NCI-H2196 treated with DMSO at 0.1 percent for 48 hours (cell line): ENCODE data around the gene STXBP6.

Experiments used
- DNase-seq: peaks from one replicate; lab custom pipeline; 2025; ENCODE audit not compliant: unreplicated experiment; lab: John Stamatoyannopoulos, UW

The STXBP6 gene

GRCh38 chr14:25052921-25053320 is 3.0 kb upstream of the STXBP6 start:
- no peak for DNase-seq

- no peak for DNase-seq
Observed at GRCh38 chr14:25052385-25052784, 2.4 kb upstream of the STXBP6 start.

DNA sequence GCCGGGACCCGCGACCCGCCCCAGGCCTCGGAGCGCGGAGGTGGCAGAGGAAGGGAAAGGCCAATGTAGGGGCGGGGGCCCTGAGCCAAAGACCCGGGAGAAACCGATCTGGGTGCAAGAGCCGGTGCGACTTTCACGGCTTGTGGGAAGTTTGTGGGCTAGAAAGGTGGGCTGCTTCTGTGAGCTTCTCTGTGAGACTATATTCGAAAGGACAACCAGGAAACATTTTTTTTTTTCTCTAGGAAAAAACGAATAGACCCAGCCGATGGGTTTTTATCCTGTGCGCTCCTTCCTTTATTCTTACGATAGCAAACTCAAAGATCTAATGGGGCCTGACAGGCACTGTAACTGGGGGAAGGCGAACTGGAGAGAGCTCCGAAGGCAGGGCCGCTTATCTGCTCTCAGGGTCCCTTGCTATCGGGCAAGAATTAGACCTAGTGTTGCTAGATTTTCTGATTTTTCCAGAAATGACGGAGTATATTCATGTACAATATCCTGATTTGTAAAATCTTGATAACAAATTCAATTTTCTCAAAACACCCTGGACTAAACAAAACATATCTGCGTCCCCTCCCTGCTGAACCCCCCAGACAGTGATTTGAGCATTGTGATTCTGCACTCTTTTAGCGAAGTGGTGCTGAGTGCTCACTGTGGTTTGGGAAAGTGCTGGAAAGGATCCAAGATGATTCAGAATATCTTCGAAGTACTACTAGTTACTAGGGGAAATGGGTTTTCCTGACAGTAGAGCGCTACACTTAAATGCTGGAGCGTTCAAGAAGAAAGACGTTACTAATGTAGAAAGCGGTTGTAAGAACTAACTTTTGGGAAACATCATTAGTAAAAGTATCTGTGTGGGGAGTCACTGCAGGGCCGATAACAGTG is 563 bp upstream of the STXBP6 start:
- no peak for DNase-seq

DNA sequence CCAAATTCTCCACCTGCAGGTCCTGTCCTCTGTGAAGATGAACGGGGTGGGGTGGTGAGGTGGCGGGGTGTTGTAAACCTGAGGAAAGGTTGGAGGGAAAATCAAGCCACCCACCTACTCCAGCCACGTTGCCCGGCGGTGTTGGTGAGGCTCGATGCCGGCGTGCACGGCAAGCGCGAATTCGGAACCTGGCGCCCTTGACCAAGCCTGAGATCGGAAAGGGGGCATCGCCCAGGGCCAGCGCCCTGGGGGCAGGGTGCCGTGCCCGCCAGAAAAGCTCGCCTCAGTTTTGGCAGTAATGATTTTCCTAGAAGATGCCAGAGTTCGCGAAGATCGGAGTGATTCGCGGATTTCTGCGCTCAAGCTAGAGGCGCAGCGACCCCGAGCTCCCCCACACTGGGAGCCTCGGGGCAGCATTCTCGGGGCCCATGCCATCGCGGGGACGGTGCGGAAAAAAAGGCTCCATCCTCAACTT is 817 bp downstream of the STXBP6 start:
- no peak for DNase-seq

DNA sequence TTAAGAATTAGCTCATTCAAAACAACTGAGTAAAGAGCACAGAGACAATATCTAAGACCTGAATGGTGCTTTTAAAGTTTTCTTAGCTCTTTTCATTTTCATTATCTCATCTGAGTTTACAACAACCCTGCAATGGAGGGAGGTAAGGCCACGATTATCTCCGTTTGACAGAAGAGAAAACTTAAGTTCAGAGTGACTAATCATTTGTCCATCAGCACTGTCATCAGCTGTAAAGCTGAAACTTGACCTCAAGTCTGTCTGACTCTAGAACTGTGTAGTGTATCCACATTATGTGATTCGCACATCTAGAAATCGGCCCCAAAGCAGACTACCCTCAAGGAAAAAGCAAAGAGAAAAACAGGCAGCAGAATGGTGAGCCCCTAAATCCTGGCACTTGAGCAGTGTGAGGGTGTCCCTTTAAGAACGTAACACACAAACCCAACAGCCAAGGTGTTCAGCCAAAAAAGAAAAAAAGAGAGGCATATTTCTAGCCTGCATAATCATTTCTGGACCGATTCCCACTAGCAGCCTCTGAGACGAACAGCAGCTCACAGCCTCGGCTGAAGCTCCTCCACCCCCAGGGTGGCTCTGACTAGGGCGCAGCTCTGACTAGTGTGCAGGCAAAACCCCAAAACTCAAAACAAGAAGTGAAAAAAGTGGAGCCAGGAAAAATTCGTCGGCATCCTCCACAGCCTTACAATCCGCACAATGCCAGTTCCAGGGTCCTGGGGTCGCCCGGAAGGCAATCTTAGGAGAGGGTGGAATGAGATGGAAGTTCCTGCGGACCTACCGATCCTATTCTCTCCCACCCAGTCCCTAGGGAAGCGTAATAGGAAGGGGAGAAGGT is 1.6 kb downstream of the STXBP6 start:
- no peak for DNase-seq

DNA sequence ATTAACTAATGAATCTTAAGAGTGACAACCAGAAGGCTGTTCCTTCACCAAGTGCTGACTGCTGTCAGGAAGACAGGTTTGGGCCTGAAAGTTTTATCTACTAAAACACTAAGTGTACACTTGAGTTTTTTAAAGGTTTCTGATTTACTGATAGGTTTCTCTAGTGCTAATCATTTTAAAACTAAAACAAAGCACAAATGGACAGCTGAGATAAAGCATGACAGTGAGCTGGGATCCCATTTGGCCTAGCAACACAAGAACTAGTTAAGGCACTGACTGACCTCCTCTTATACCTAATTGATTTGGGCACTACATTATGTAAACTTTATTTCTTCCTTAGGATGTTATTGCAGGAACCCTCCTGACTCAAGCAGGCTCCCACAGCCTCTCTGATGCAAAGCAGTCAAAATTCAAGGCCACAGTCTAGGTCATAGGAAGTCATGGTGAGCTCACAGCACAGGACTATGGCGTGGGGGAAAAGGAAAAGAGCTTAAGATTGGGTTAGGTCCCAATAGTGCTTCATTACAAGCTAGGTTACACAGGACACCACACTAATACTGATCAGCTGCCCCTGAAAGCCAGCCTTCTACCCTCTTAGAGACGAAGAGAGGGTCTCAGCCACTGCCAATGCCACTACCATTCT is 3.5 kb downstream of the STXBP6 start:
- no peak for DNase-seq

DNA sequence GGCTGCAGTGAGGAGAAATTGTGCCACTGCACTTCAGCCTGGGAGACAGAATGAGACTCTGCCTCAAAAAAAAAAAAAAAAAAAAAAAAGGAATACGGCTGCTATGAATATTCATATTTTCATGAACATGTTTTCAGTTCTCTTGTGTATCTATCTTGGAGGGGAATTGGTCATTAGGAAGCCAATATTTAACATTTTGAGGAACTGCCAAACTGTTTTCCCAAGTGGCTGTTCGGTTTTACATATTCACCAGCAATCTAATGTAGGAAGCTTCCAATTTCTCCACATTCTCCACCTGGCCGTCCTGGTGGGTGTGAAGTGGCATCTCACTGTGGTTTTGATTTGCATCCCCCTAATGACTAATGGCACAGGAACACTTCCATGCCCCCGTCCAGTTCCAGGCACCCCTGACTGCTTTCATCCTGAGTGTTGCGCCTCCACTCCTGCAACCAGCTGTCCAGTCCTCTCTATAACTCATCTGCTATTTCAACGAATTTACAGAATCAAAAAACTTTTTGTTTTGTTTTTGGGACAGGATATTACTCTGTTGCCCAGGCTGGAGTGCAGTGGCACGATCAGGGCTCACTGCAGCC is 5.7 kb downstream of the STXBP6 start:
- no peak for DNase-seq

DNA sequence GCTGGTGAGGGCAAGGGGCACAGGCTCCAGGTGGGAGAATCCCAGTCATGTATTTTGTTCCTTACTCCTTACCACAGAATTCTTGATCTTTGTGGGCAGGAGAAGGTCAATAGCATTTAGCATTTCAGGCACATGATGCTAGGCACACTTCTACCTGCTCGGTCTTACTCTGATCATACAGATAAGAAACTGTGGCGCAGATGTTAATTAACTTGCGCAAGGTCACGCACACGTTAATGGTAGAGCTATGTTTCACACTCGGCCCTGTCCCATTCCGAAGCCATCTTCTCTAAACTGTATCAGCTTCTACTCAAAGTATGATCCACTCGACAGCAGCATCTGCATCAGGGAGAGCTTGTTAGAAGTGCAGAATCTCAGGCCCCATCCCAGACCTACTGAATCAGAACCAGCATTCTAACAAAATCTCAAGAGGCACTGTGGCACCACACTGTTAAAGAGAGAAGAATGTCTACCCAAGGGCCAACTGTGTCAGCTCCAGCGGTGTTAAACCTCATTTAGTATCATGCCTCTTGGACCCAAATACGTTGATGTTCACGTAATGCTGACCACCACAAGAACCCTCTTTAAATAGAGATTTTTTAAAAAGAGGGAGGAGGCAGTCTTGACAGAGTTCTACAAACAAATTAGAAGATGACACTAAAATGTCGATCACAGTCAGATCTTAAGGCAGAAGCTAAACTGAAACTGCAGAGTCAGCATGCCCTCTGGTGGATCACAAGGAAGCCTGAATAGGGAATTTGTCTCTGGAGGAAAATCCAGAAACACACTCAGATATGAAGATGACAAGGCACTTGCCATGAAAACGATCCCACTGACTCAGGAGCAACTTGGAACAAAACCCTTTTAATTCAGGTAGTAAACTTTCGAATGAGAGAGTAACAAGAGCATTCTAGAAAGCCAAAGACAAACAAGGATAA is 7.3 kb downstream of the STXBP6 start:
- DNase-seq: no peak

- no peak for DNase-seq
Observed at GRCh38 chr14:25041898-25042297, 8.0 kb downstream of the STXBP6 start.

DNA sequence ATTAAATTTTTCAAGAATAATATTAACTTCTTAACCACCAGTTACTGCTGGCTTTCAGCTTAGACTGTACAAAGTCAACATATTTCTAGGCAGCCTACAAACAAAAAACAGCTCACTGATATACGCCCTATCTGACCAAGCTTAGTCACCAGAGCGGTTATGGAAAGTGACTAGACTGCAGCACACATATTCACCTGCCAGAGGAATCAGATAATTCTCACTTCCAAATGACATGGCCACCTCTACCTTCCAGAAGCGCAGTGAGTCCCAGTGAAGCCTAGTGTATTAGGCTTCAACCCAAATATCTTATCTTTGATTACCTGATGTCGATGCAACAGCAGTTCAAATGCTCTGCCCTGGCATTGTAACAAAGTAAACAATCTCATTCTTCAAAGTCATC is 8.5 kb downstream of the STXBP6 start:
- DNase-seq: no peak

DNA sequence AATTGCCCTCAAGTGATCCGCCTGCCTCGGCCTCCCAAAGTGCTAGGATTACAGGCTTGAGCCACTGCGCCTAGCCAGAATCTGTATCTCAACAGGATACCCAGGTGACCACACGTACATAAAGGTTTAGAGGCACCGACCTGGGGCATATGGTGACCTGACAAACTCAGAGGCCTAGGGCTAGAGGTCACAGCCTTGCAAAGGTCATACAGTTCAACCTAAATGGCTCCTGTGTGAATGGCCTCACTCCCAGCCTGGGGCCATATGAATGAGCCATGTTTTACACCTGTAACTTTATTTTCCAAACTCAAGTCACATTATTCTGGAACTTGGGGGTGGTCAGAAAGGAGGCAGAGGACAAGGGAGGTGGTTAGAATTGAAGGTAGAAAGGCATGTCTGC is 10.0 kb downstream of the STXBP6 start:
- no peak for DNase-seq

- DNase-seq: no peak
Observed at GRCh38 chr14:25038044-25038668, 11.8 kb downstream of the STXBP6 start.

GRCh38 chr14:25037032-25037431 is 12.9 kb downstream of the STXBP6 start:
- DNase-seq: no peak

GRCh38 chr14:25034803-25035681 is 14.9 kb downstream of the STXBP6 start:
- no peak for DNase-seq

DNA sequence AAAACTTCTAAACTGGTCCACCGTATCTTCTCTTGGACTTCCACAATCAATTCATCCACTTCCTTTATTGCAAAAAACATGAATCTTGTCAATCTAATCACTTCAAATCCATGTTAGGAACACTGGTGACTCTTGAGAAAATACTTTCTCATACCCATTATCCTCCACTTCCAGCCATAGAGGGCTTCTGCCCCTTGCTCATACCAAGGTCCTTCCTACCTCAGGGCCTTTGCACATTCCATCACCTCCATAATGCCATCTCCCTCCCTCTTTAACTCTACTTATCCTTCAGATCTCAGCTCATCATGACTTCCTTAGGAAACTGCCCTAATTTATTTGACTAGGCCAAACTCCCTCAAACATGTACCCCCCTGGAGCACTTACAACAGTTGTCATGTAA is 16.6 kb downstream of the STXBP6 start:
- DNase-seq: no peak

DNA sequence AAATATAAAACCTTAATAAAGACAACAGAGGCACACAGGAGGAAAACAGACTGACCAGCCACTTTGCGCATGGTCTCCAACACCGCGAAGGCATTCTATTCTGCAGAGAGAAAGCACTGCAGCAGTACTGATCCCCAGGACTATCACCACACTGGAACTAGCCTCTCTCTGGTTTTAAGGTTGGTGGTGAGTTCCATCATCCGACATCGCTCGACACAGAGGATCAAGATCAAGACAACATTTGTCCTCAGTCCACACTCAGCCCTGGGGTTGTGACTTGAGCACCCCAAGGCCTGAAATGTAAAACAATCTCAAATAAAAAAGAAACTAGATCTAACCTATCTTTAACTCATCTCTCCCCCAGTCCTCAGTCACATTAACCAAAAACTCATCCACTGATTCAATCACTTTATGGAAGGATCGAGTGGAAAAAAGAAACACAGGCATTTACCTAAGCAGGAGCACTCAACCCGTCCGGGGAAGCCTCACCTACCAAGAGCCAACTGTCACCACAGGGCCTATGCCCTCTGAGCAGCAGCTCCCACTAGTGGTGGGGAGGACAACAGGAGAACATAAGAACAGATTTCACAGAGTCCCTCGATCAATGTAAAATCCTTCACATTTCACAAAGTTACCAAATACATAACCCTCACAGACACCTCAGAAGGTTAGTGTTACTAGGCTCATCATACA is 17.7 kb downstream of the STXBP6 start:
- DNase-seq: no peak

DNA sequence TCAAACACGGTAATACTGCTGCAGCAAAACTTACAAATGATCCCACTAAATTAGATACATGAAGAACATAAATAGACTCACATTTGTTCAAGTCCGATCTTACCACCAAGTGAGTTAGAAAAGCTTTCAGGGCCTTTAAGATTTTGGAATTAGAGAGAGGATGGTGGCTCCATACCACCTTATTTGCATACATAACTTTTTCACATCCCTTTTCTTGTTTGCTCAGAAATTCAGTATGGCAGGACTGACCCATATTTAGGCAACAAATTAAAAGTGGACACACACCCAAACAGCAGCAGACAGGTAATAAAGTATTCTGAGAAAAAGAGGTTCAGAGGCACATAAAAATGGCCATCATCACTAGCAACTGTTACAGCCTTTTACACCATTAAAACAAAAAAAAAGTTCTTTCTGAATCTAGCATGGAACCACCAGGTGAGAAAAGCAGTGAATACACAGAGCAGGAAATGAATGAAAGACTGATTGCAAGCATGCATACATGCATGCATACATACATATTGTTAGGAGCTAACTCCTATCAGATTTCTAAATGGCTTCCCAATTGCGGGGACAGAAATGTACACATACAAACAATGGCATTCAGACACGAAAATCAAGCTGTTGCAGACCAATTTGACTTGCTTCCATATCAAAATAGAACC is 23.3 kb downstream of the STXBP6 start:
- no peak for DNase-seq

GRCh38 chr14:25019892-25020291 is 30.1 kb downstream of the STXBP6 start:
- no peak for DNase-seq
